ENCODE data around the gene FAIM2.
"Not testable (repeated sequence)": the region's sequence is repeated elsewhere in the genome, so short reads cannot be mapped to it uniquely, and the experiment has no call there.

FAIM2 gene

DNA sequence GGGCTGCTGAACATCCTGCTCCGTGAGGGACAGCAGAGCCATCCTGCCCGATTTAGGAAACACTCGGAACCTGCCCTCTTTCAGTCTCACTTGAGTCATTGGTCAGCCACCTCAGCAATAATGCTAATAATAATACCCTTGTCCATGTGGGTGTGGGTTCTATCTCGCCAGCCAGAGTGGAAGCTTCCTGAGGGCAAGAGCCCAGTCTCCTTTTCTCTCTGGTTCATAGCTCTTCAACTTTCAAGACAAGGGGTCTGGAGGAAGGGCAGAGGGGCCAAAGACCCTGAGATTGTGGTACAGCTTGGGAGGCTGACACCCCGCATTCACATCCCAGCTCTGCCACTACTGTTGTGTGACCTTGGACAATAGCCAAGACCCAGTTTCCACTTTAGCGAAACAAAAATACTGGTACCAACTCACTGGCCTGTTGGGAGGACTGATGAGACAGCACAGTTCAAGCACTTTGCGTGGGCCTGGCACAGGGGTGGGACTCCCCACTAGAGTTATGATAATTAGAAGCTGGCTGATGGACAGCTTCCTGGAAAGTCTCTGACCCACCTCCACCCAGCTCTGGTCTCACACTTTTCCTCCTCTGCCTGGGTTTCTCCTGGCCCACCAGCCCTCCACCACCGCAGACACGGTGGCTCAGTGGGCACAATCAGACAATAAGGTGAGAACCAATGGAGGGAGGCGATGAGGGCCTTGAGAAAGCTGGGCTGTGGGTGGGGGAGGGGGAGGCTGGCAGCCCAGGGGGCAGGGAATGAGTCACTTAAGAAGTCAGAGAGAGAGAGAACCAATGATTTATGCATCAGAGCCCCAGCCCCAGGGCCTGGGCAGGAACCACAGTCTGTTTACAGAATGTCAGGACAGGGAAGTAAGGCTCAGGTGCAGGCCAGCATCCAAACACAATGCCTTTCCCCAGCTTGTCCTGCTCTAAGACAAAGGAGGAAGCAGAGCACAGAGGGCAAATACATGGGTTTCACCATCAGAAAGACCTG is 9.6 kb downstream of the FAIM2 start:
- no peak for DNase-seq

DNA sequence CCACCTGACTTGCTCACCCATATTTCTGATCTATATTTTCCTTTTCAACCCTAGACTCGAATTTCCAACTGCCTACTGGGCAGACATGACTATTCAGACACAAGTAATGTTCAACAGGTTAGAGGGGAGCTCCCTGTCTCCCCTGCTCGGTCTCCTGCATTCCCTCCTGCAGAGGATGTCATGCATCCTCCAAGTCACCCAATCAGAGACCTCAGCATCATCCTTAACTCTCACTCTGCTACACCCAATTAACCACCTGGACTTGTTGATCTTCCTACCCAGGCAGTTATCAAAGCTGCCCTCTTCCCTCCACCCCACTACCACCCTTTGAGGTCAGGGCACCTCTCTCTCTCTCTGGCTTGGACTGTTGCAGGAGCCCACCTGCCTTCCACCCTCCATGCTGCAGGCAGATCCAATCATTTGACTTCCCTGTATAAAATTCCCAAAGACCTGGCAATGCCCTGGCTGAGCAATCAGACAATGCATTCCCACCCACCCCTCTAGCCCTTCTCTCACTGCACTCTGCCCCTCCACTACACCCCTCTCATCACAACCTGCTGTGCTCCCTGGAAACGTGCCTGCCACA is 10.9 kb downstream of the FAIM2 start:
- no peak for DNase-seq

DNA sequence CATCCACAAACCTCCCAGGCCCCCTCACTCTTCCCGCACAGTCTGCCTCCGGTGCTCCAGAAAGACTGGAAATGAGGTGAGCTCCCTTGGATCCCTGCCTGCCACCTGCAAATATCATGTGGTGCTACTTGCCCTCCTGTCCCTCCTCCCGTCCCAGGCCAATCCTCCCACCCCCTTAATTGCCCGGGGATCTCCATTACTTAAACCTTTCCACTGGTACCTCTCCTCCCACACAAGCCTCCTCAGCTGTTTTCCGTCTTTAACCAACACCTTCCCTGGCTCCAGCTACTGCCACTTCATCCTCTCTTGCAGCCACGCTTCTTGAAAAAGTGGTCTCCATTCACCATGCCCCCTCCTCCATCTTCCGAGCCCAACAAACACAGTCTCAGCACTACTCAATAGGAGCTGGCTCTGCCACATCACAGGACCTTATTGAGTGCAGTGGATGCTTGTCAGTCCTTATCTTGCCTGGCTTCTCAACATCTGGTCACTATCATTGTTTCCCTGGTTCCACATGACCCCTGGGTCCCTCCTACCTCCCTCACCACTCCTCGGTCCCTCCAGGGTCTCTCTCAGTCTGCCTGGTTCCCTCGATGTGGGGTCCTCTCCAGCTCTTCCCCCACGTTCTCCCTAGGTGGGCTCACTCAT is 11.5 kb downstream of the FAIM2 start:
- no peak for DNase-seq

DNA sequence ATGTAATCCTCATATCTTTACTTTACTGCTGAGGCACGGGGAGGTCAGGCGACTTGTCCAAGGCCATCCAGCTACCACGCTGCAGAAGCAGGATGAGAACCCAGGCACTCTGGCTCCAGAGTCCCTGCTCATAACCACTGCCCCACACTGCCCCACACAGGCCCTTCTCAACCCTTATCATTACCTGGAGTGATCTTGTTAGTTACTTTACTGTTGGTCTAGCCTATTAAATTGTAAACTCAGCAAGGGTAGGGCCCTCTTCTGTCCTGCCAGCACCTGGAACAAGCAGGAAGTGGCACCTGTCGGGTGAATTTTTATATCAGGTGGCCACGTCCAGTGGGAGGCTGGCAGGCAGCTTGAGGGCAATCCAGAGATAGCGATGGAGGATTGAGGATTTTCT is 12.2 kb downstream of the FAIM2 start:
- no peak for DNase-seq

DNA sequence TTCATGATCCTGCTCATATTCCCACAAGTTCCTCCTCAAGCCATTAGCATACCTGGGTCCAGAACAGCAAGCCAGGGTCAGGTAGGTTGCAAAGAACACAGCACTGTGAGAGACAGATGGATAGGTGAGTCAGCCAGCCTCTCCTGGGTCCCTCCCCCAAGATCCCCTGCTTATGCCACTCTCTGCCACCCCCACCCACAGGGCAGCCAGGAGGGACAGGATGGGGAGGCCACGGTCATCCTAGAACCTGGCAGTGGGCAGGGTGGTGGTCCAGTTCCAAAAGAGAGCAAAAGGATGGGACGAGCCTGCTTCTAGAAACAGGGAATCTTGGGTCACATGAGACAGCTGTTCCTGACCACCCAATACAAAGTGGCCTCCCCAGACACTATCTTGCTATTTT is 12.7 kb downstream of the FAIM2 start:
- DNase-seq: no peak

DNA sequence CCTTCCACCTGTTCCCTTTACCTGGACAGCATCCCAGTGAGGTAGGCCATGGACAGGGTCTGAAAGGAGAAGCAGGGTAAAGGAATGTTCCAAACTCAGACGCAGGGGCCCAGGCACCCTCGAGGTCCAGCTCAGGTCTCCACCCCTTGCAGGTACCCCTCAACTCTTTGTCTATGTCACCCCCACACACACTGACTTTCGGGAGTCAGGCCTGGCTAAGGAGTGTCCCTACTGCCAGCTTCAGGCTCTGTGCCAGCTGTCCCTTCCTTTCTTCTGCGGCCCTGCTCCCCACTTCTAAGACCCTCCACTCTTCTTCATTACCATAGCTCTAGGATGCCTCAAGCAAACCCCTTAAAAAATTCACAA is 13.6 kb downstream of the FAIM2 start:
- DNase-seq: no peak

DNA sequence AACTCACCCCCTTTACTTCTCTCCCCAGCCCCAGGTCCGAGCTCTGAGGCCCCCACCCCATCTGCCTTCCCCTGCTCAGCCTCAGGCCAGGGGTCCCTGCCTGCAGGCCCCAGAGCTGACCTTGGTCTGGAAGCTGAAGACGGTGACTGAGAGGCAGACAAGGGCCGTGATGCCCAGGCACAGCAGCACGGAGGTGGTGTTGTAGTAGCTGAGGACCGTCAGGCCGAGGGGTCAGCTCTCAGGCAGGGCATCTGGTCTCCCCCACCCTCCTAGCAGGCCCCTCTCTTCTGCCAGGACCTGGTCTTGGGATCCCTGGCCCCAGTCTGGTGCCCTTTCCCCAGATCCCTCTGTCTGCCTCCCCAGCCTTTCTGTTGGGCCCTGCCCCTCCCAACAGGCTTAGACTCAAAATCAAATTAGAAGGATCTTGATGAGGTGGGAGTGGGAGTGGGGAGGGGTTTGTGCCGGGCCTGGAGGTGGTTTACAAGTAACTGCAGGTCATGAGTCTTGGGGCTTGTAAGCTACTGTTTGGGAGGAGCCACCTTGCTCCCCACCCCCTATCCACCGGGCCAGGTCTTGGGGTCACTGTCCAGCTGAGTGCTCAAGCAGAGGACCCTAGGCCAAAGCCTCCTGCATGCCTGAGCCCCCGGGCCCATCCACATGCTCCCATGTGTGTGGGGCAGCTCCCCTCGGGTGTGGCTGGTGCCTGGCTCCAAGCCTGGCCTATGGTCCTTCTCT is 14.2 kb downstream of the FAIM2 start:
- no peak for DNase-seq

DNA sequence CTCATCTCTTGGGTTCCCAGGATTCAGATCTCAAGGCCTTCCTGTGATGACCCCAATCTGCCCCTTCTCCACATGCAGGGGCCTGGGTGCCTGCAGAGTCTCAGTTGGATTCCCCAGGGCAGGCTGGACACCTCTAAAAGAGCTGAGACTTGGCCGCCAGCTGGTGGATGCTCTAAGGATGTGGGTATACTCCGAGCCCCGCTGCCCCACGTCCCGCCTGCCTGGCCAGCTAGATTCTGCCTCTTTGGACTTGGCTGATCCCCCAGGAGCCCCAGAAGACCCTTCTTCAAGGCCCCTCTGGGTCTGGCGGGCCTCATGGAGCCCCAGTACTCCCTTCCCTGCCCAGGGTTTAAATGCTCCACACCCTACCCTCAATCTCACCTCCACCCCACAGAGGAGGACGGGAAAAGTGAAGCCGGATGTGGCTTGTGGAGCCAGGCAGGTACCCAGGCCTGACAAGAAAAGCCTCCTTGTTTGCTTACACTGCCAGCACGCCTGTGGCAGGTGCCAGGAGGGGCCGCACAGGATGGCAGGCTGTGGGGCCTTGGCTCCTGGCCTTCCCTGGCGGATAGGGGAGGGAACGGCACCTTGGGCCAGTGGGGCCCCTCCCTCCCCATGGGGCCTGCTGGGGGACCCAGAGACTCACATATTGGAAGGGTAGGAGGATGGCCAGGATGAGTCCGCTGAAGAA is 15.1 kb downstream of the FAIM2 start:
- DNase-seq: no peak

DNA sequence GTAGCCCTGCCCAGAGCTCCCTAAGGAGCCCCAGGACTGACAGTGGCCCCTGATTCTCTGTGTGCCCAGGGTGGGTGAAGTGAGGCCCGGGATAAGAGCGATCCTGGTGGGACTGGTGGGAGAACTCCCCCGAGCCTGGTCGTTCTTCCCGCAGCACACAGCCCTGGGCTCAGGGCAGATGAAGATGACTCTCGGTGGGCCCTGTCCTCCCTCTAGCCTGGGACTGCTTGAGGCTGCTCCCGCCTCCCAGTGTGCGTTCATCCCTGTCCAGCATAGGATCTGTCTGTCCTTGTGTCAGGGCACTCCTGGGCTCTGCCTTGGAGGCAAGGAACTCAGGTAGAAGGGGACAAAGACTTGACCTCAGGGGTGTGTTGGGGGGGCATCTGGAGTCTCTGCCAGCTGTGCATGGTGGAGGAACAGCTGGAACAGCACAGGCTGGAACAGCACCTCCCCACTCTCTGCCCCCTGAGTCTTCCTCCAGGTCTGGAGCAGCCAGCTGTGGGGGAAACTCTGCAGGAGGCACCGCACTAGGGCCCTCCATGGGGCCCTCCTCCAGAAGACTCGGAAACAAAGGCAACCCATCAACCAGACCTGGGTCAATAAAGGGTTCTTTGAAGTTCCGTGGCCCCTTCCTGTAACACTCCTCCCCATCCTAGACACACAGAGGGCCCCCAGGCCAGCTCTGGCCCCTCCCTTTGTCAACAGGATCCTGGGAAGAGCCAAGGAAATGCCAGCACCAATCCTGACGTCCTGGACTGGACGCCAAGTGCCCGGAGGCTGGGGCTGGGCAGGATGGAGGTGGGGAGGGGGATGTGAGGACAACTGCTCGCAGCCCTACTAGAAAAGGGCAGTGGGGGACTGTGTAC is 15.9 kb downstream of the FAIM2 start:
- DNase-seq: no peak

DNA sequence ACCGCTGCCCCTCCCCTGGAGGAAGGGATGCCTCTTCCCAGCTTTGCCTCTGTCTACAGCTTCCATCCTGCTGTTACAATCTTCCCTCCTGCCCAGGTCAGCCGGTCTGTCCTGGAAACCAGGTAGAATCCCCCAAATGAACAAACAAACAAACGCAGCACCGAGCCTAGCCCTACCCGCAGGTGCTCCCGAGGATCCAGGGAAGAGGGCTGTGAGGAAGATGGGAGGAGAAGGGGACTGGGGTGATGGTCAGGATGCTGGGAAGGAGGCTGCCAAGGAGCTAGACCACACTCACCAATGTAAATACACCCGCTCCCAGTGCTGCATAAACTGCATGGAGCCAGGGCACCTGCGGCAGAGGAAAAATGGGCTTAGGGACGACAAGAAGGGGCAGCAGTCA is 16.6 kb downstream of the FAIM2 start:
- DNase-seq: no peak

DNA sequence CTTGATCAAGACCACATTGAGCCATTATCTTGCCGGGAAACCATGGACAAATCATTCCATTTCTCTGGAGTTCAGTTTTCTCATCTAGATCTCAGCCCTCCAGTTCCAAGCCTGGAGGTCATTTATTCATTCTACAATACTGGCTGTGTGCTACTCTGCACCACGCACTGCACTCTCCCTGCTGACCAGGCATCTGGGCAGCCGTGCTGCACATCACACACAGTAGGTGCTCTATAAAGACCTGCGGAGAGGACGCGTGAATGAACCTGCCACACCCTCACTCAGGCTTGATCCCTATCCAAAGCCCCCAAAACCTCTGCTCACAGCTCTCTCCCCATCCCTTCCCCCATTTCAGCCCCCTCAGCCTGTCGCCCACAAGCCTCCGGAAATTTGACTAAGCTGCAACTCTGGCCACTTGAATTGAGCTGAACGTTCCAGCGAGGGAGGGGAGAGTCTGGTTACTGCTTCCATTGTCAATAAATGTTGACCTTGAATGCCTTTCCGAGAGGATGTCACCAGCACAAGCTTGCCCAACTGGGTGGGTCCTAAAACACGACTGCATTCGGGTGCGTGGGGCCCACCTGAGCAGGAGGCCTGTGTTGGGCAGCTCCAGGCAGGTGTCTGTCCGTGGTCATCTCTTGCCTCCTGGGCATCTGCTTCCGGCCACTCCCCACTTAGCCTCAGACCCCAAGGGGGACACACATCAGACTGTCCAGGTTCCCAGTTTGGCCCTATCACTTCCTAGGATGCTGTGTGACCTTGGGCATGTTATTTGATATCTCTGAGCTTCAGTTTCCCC is 17.8 kb downstream of the FAIM2 start:
- no peak for DNase-seq

DNA sequence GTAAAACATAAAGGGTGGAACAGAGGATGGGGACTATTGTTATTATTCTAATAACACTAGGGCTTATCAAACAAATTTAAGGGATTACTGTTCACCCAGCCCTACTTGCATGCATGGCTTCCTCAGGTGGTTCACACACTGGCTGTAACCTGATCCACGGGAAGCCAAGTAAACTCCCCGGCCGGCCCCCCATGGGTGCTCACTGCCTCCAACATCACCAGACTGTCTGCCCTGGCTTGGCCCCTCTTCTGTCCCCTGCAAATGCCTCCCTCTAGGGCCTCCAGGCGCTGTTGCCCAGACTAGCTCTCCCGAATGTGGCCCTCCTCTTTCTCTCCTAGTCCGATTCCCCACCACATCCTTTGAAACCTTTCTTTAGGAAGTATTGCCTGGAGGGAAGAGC is 18.6 kb downstream of the FAIM2 start:
- no peak for DNase-seq

DNA sequence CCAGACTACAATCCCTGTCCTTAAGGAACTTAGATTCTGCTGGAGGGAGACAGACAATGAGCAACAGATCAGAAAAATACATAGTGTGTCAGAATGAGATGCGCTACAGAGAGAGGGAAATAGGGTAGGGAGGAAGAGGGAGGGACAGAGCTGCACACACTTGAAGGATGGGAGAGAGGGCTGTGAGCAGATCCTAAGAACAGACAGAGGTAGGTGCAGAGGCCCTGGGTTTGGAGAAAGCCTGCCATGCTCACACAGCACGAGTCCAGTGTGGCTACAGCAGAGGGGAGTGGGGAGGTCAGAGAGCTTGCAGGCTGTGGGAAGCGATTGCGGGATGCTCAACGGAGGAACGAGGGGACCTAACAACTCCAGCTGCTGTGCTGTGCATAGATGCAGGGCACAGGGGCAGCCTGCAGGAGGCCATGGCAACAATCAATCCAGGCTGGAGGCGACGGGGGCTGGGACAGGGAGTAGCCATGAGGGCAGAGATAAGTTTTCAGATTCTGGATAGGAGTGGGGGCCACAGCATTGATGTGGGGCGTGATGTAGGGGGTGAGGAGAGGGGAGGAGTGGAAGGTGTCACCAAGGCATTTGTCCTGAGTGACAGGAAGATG is 20.7 kb downstream of the FAIM2 start:
- DNase-seq: no peak

DNA sequence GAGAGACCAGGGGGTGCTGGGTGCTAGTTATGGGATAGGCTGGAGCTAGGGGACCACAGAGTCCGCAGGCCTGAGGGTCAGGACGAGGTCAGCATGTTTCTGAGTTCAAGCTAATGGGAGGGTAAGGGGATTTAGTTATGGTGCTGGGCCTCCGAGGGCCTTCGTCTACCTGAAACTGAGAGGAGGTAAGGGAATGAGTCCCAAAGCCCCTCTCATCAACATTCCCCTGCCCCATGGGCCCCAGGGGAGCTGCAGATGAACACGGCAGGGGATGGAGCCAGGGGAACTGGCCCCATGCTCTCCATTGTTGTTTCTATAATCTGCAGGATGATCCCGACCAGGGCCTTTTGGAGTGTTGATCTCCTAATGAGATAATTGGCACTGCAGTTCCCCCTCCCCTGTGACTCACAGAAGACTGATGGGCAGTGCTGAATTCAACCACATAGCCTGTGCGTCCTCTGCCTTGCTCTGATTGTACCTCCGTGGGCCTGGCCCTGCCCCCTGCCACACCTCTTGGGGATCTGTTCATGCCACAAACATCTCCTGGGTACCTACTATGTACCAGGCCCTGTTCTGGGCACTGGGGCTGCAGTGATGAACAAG is 21.4 kb downstream of the FAIM2 start:
- DNase-seq: no peak

DNA sequence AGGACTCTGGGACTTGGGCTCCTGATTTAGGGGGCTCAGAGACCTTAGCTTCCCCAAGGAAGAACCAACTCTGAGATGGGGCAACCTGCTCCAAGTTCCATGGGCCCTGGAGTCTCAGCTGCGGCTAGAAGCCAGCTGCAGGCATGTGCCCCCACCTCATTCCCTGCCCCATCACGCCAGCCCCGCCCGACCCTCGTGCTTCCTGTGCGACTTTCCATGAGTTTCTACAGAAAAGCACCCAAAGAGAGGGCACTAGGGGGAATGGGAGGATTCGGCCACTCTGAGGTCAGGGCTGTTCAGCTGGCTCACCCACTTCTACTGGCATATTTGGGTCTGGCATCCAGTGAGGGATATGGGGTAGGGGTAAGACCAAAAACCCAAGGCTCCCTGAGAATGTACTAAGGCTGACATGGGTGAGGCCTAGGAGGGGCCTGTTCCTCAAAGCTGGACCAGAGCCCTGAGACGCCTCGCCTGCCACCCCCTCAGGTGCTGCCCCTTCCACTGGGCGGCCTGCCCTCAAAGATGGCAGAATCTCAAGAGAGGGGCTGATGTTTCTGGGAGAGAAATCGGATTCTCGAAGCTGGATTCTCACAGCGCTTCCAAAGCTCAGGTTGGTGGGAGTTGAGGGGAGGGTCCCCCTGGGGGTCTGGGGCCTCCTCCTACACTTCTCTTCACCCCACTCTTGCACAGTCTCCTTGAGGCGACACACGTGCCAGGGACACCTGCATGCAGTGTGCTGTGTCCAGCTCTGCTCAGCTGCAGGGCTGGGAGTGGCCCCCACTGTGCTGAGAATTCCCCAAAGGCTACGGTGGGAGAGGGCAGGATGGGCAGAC is 22.1 kb downstream of the FAIM2 start:
- DNase-seq: no peak

DNA sequence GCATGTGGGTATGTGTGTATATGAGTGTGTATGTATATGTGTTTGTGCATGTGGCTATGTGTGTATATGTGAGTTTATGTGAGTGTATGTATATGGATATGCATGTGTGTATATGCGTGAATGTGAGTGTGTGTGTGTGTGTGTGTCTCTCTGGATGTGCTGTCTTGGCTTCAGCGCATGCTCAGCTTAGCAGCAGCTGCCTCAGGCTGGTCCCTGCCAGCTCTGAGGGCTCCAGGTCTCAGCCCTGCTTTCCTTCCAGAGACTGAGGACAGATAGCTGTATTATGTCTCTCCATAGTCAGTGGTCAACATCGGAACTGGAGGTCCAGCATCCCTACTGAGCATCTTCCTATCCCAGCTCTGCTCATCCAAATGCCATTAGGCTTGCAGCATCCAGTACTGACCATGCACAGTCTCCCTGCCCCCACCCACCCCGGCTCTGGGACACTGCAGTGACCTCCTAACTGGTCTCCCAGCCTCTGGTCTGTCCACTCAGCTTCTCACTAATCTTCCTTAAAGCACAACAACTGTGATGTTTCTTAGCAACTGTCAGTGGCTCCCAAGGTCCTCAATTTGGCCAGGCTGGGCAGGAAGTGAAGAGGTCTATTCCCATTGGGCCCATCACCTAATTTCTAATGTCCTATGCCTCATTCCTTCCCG is 22.8 kb downstream of the FAIM2 start:
- DNase-seq: no peak

DNA sequence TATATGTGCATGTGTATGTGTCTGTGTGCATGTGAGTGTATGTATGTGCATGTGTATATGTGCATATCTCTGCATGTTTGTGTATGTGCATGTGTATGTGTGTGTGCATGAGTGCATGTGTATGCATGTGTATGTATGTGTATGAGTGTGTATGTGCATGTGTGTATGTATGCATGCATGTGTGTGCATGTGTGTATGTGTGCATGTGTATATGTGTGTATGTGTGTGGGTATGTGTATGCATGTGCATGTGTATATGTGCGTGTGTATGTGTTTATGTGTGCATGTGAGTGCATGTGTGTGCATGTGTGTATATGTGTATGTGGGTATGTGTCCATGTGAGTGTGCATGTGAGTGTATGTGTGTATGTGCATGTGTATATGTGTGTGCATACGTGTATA is 24.6 kb downstream of the FAIM2 start:
- DNase-seq: not testable (repeated sequence)

DNA sequence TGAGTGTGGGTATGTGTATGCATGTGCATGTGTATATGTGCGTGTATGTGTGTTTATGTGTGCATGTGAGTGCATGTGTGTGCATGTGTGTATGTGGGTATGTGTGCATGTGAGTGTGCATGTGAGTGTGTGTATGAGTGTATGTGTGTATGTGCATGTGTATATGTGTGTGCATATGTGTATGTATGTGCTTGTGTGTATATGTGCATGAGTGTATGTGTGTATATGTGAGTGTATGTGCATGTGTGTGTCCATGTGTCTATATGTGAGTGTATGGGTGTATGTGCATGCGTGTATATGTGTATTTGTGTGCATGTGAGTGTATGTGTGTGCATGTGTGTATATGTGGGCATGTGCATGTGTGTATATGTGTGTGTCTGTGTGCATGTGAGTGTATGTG is 25.7 kb downstream of the FAIM2 start:
- DNase-seq: no peak
